ENCODE results near the gene CSPG4.
"Not testable (repeated sequence)": the region's sequence is repeated elsewhere in the genome, so short reads cannot be mapped to it uniquely, and the experiment has no call there.

CSPG4 gene

GRCh38 chr15:75705854-75706681 lies 6.6 kb downstream of the CSPG4 start:
- DNase-seq (ENCODE audit: low read depth in 2 of 2) = no peak

GRCh38 chr15:75705375-75705774 lies 7.3 kb downstream of the CSPG4 start:
- DNase-seq (ENCODE audit: low read depth in 2 of 2) = not testable (repeated sequence)

GRCh38 chr15:75704618-75705017 lies 8.0 kb downstream of the CSPG4 start:
- no peak for DNase-seq (ENCODE audit: low read depth in 2 of 2)

GRCh38 chr15:75704263-75704615 lies 8.4 kb downstream of the CSPG4 start:
- no peak for DNase-seq (ENCODE audit: low read depth in 2 of 2)

GRCh38 chr15:75703440-75704262 lies 9.0 kb downstream of the CSPG4 start:
- DNase-seq (ENCODE audit: low read depth in 2 of 2) = not testable (repeated sequence)

GRCh38 chr15:75702436-75702835 lies 10.2 kb downstream of the CSPG4 start:
- DNase-seq (ENCODE audit: low read depth in 2 of 2) = no peak

- not testable (repeated sequence) for DNase-seq (ENCODE audit: low read depth in 2 of 2)
Observed at GRCh38 chr15:75701071-75702003, 11.3 kb downstream of the CSPG4 start.

- DNase-seq (ENCODE audit: low read depth in 2 of 2) = not testable (repeated sequence)
Observed at GRCh38 chr15:75699961-75700874, 12.4 kb downstream of the CSPG4 start.

- not testable (repeated sequence) for DNase-seq (ENCODE audit: low read depth in 2 of 2)
Observed at GRCh38 chr15:75699517-75699916, 13.1 kb downstream of the CSPG4 start.

- DNase-seq (ENCODE audit: low read depth in 2 of 2) = not testable (repeated sequence)
Observed at GRCh38 chr15:75697974-75698747, 14.5 kb downstream of the CSPG4 start.

GRCh38 chr15:75697523-75697922 lies 15.1 kb downstream of the CSPG4 start:
- DNase-seq (ENCODE audit: low read depth in 2 of 2) = no peak

GRCh38 chr15:75696854-75697259 lies 15.8 kb downstream of the CSPG4 start:
- DNase-seq (ENCODE audit: low read depth in 2 of 2) = no peak

GRCh38 chr15:75696311-75696720 lies 16.3 kb downstream of the CSPG4 start:
- DNase-seq (ENCODE audit: low read depth in 2 of 2) = no peak

- DNase-seq (ENCODE audit: low read depth in 2 of 2) = no peak
Observed at GRCh38 chr15:75695634-75696310, 16.9 kb downstream of the CSPG4 start.

- DNase-seq (ENCODE audit: low read depth in 2 of 2) = no peak
Observed at GRCh38 chr15:75695220-75695619, 17.4 kb downstream of the CSPG4 start.

GRCh38 chr15:75694241-75695182 lies 18.1 kb downstream of the CSPG4 start:
- no peak for DNase-seq (ENCODE audit: low read depth in 2 of 2)

GRCh38 chr15:75693501-75694240 lies 19.0 kb downstream of the CSPG4 start:
- DNase-seq (ENCODE audit: low read depth in 2 of 2) = no peak

Data from stimulated activated CD8-positive, alpha-beta memory T cell treated with anti-CD3 and anti-CD28 coated beads, Interleukin-2, amount 100 ng/mL, for 1 hour (primary cell).